HEK293 (cell line): ENCODE data around the gene OTP.

Source experiments
- GLI2 ChIP-seq: fragments of 450-650 bp; formaldehyde crosslinking; IDR thresholded peaks from 2 replicates; pipeline ENCODE4; 2017; ENCODE audit warnings: missing biosample characterization, missing genetic modification characterization, low read depth, borderline replicate concordance
- MEIS1 ChIP-seq: sonication (generic); formaldehyde crosslinking; IDR thresholded peaks from 2 replicates; pipeline ENCODE4 v1.8.1; 2022; ENCODE audit warnings: missing genetic modification reagents, mild to moderate bottlenecking, borderline replicate concordance
- PRDM10 ChIP-seq: fragments of 450-650 bp; formaldehyde crosslinking; IDR thresholded peaks from 2 replicates; pipeline ENCODE4 v1.5.1; 2016; ENCODE audit warnings: missing biosample characterization, missing genetic modification characterization
- SP3 ChIP-seq: fragments of 450-650 bp; formaldehyde crosslinking; IDR thresholded peaks from 2 replicates; pipeline ENCODE4 v1.5.1; 2016; ENCODE audit warnings: missing biosample characterization, missing genetic modification characterization
- ZNF747 ChIP-seq: fragments of 450-650 bp; formaldehyde crosslinking; IDR thresholded peaks from 2 replicates; pipeline ENCODE4 v1.5.1; 2016; ENCODE audit warnings: missing biosample characterization, missing genetic modification characterization
- TF ChIP-seq, protein P1 (sequence below): sonication (generic); formaldehyde crosslinking; IDR thresholded peaks from 2 replicates; pipeline ENCODE4 v1.8.1; 2022; ENCODE audit warnings: mild to moderate bottlenecking, moderate library complexity, missing genetic modification reagents

DNA sequence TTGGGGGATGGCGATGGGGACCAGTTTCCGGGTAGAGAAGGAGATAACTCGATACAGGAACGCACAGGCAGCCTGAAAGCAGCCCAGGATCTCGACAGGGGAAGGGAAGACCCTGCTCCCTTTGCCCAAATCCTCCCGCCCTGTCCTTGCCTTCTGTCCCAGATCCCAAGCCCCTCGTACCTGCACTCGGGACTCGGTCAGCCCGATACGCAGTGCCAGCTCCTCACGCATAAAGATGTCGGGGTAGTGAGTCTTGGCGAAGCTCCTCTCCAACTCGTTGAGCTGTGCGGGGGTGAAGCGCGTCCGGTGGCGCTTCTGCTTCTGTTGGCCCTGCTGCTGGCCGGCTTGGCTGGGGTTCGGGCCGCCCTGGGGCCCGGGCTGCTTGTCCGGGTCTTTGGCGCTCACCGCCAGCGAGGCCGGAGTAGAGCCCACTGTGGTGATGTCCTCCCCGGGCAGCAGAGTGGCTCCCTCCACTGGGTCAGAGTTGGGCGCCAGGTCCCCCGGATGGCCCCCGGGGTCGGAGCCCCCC, 1.8 kb downstream of the OTP start:
- TF ChIP-seq PRDM10 (tag by site-specific recombination), result no peak
- no peak for TF ChIP-seq MEIS1 (CRISPR knock-in tag)
- no peak for TF ChIP-seq GLI2
- TF ChIP-seq, protein P1, sequence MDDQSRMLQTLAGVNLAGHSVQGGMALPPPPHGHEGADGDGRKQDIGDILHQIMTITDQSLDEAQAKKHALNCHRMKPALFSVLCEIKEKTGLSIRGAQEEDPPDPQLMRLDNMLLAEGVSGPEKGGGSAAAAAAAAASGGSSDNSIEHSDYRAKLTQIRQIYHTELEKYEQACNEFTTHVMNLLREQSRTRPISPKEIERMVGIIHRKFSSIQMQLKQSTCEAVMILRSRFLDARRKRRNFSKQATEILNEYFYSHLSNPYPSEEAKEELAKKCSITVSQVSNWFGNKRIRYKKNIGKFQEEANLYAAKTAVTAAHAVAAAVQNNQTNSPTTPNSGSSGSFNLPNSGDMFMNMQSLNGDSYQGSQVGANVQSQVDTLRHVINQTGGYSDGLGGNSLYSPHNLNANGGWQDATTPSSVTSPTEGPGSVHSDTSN (CRISPR knock-in tag), result no peak
- no peak for TF ChIP-seq ZNF747 (tag by site-specific recombination)
- no peak for TF ChIP-seq SP3 (tag by site-specific recombination)
